T-helper 2 cell (primary cell): Measurements from ENCODE around the gene NAA10.

ENCODE experiments used
- DNase-seq, 5 experiments: peaks; one replicate each; pipeline versions ENCODE4 v3.0.0 to v3.0.0-alpha.2; 2012 to 2022

The NAA10 gene

DNA sequence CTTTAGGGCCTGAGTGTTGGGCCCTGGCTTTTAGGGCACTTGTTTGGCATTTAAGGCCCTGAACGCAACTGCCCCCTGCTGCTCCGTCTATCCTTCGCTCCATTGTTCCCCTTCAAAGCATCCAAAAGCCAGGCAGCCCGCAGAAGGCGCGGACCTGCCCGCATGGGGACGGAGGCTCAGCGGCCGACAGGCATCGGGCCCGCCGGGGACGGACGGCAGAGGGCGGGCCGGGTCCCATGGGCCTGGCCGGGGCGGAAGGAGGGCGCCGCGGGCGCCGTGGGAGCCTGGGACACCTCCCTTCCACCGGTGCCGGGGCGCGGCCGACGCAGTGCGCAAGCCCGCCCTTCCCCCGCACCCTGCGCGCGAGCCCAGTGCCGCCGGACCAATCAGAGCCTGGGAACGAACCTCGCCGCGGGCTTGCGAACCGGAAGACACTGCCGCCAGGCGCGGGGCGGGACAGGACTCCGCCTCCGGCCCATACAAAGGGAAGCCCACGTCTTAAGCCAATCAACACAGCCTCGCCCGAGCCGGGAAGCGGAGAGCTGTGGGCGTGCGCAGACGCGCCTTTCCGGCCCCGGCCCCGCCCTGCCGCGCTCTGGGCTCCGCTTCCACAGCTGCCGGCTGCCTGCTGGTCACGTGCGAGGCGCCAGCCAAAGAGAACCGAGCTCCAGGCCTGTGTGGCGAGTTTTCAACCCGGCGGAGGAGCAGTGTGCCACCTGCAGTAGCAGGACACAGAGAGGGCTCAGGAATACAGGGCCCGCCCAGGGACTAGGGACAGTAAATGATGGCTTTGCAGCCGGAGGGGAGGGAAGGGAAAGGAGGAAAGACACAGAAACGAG lies 6.7 kb downstream of the NAA10 start:
- peak; percentile 79 to 99 (median 89) for DNase-seq

DNA sequence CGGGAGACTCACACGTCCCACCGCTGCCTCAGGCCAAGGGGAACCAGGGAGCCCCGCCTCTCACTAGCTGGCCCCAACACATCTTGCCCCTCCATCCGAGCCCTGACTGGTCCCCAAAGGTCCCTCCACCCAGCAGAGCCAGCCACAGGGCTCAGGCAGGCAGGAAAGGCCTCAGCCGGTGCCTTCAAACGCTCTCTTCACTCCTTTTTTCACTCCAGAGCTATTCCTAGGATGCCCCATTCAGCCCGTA lies 7.2 kb downstream of the NAA10 start:
- DNase-seq = no peak

GRCh38 chrX:153926858-153927671 lies 7.8 kb downstream of the NAA10 start:
- peak; percentile 45 to 93 (median 74) for DNase-seq

DNA sequence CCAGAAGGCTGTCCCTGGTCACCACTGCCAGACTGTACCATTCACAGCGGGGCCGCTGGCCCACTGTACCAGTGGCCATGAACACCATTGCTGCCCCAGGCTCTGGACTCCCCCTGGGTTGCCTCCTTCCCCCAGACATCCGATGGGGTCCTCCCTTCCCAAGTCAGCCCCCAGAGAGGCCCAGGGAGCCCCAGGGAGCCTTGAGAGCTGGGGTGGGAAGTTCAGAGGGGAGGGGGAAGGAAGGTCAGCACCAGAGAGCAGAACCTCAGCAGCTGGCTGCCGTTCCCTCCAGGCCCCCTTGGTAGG lies 8.3 kb downstream of the NAA10 start:
- DNase-seq = no peak

GRCh38 chrX:153925739-153926551 lies 8.9 kb downstream of the NAA10 start, which contains the start of gene ARHGAP4:
ARHGAP4 (minus strand) TSS chrX:153926264; CDS start chrX:153926202, 62 bp downstream.
- peak in 4 of 5 experiments; percentile 15 to 74 (median 40) for DNase-seq

DNA sequence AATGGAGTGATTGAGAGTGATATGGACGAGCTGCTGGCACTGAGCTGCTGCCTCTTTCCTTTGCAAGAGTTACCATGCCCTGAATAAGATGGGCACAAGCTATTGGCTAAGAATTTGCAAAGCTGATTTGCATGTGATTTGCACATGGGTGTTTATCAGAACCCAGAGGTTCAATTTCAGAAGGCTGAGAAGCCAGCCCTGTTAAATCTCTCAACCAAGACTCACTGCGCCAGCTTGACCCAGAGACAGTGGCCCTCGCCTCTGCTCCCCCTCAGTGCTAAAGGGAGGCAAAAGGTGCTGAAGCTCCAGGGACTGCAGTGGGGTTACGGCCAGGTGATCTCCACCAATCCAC lies 9.5 kb downstream of the NAA10 start:
- DNase-seq = peak in 1 of 5 experiments; percentile 83

DNA sequence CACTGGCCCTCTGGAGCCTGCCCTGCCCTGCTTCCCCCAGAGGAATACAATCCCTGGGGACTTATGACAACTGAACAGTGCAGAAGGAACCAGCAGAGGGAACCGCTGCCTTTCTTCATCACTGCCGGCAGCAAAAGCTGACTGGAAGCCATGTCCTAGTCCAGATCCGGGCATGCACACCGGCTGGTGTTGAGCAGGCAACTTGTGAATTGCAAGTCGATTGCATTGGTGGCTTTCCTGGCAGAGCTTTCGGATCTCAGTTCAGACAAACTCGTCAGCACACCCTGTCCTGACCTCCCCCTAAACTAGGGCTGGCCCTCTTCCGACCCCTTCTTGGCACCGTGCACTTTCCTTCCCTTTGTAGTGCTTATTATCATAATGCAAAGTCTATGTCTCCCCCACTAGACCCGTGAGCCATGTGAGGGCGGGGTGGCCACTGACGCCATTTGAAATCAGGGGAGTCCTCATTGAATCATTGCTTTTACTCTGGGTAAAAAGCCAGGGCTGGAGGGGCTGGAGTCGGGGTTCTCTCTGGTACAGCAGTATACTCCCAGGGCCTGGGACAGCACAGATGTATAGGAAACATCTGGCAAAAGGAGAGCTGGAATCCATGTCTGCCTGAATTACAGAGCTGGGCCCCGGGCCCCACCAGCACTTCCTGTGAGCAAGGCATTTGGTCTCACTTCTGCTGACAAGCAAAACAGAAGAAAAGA lies 10.5 kb downstream of the NAA10 start:
- peak in 3 of 5 experiments; percentile 36 to 60 (median 48) for DNase-seq

GRCh38 chrX:153922932-153923857 lies 11.6 kb downstream of the NAA10 start:
- no peak for DNase-seq

GRCh38 chrX:153921511-153922446 lies 13.1 kb downstream of the NAA10 start:
- DNase-seq = no peak

GRCh38 chrX:153921070-153921469 lies 13.8 kb downstream of the NAA10 start:
- no peak for DNase-seq

GRCh38 chrX:153920546-153920945 lies 14.3 kb downstream of the NAA10 start:
- DNase-seq = no peak

DNA sequence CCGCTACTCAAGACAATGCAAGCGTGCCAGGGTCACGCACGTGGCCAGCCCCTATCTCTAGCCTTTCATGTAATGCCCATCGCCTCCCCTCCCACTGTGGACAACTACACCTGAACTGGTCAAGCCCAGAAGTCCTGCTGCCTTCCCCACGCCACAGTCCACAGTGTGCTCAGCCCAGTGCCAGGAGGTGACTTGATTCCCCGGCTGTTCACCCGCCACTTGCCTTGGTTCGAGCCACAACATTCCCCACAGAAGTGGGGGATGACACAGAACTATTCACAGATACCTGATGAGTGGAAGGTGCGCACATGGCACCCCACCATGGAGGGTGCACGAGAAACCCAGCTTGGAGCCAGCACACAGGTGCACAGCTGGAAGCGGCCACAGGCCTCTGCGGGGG lies 15.6 kb downstream of the NAA10 start:
- DNase-seq = no peak

GRCh38 chrX:153917869-153918268 lies 17.0 kb downstream of the NAA10 start:
- no peak for DNase-seq

DNA sequence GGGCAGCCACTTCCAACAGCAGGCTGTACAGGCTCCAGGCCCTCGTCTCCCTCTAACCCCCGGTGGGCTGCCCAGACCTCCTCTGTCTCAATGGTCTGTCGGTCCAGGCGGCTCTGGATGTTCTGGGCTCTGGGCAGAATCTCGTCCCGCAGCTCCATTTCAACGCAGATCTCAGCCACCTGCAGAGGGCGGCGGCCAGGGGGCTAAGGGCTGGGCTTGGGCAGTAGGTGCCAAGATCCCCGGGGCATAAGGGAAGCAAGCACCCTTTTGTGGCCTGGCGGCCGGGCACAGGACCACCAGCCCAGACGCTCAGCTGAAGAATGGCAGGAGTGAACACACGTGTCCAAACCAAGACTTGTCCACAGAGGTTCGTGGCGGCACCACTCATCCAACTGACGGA lies 21.1 kb downstream of the NAA10 start:
- DNase-seq = no peak

DNA sequence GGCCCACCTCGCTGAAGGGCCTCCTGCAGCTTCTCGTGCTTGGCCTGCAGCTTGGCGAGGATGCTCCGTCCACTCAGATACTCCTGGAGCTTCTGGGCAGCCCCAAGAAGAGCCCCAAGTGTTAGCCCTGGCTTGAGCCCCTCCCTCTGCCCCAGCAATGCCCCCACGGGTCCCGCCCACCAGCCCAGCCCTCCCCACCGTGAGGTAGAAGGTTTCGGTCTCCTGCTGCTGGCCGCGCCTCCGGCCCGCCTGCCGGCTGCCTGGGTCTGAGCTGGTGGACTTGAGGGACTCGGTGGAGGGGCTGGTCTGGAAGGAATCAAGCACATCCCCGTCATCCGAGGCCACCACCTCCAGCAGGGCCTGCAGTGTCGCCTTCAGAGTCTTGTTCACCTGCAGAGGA lies 21.6 kb downstream of the NAA10 start:
- no peak for DNase-seq

DNA sequence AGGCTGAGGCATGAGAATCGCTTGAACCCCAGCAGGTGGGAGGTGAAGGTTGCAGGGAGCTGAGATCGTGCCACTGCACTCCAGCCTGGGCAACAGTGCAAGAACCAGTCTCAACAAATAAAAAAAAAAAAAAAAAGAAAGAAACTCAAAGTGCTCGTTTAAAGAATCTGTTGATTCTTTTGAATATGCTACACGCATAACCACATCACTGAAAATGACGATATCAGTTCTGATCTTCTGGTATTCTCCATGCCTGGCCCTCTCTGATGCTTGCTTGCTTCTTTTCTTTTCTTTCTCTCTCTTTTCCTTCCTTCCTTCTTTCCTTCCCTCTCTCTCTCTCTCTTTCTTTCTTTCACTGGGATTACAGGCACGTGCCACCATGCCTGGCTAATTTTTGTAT lies 23.0 kb downstream of the NAA10 start:
- no peak for DNase-seq

- no peak for DNase-seq
These were observed 24.4 kb downstream of the NAA10 start for GRCh38 chrX:153910446-153910845.

DNA sequence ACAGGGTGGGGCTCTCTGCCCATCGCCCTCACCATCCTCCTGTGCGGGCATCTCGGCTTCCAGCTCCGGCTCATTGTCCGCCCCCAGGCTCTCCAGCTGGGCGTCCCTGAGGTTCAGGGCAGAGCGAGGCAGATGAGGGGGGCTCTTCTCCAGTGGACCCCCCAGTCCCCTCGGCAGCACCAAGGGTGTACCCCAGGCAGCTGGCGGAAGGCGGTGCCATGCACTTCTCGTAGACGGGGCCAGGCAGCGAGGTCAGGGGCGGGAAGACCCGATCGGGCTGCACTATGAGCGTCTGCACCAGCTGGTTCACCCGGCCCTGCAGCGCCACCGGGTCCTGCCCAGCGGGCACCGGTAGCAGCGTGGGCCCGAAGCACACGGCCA lies 24.9 kb downstream of the NAA10 start:
- no peak for DNase-seq

- DNase-seq = no peak
These were observed 25.5 kb downstream of the NAA10 start for GRCh38 chrX:153909024-153909979.
